GM18951 (cell line): ENCODE results near the gene SMIM17.

Experiments
- POLR2A ChIP-seq: IDR thresholded peaks from 4 replicates; pipeline ENCODE4 v1.6.1; 2011; ENCODE audit warnings: mild to moderate bottlenecking; ENCODE audit not compliant: insufficient read length, insufficient read depth; ENCODE audit errors: extremely low read depth
- in situ Hi-C: fragments of 300-500 bp; cut with MboI; formaldehyde crosslinking; loops from one replicate; pipeline ENCODE4 v1.12.0; 2022; ENCODE audit warnings: low sequenced_read_pairs, mixed read lengths, inconsistent platforms; ENCODE audit not compliant: unreplicated experiment

SMIM17 gene

GRCh38 chr19:56642711-56643459 is at the start of gene SMIM17:
SMIM17 (plus strand) TSS chr19:56643159; CDS start chr19:56645668, 2,509 bp downstream.
- TF ChIP-seq POLR2A: no peak
- in situ Hi-C loops: no loop called here

GRCh38 chr19:56594446-56594782 is 48.5 kb upstream of the SMIM17 start:
- no peak for TF ChIP-seq POLR2A
- in situ Hi-C loops: no loop called here

- TF ChIP-seq POLR2A: peak; percentile 53
- in situ Hi-C loops: no loop called here
These were observed 48.0 kb upstream of the SMIM17 start, which contains the start of gene ZNF71 for GRCh38 chr19:56594783-56595547. ZNF71 (plus strand) TSS chr19:56595302; CDS start chr19:56601559, 6,257 bp downstream.

- in situ Hi-C loops: no loop called here
- no peak for TF ChIP-seq POLR2A
These were observed 47.4 kb upstream of the SMIM17 start for GRCh38 chr19:56595548-56595899.

- no peak for TF ChIP-seq POLR2A
- in situ Hi-C loops: no loop called here
These were observed 46.3 kb upstream of the SMIM17 start for GRCh38 chr19:56596676-56597075.

GRCh38 chr19:56597696-56598095 is 45.3 kb upstream of the SMIM17 start:
- no peak for TF ChIP-seq POLR2A
- in situ Hi-C loops: no loop called here

- in situ Hi-C loops: no loop called here
These were observed 41.6 kb upstream of the SMIM17 start for GRCh38 chr19:56601375-56601774.

GRCh38 chr19:56603829-56604228 is 39.1 kb upstream of the SMIM17 start:
- in situ Hi-C loops: no loop called here
- TF ChIP-seq POLR2A: no peak

More at GRCh38 chr19:56601375-56601774, 41.6 kb upstream of the SMIM17 start:
- TF ChIP-seq POLR2A: no peak

GRCh38 chr19:56608274-56608964 is 34.5 kb upstream of the SMIM17 start:
- in situ Hi-C loops: no loop called here
- no peak for TF ChIP-seq POLR2A

GRCh38 chr19:56611288-56611687 is 31.7 kb upstream of the SMIM17 start:
- TF ChIP-seq POLR2A: no peak
- in situ Hi-C loops: no loop called here

- TF ChIP-seq POLR2A: no peak
- in situ Hi-C loops: no loop called here
These were observed 30.2 kb upstream of the SMIM17 start for GRCh38 chr19:56612737-56613136.

- in situ Hi-C loops: no loop called here
These were observed 29.3 kb upstream of the SMIM17 start for GRCh38 chr19:56613639-56614038.

GRCh38 chr19:56617531-56617930 is 25.4 kb upstream of the SMIM17 start:
- in situ Hi-C loops: no loop called here
- TF ChIP-seq POLR2A: no peak

More at GRCh38 chr19:56613639-56614038, 29.3 kb upstream of the SMIM17 start:
- no peak for TF ChIP-seq POLR2A
